GM19193 (cell line): Measurements from ENCODE around the gene ZNF22.

ENCODE experiments used
- POLR2A ChIP-seq: IDR thresholded peaks from 4 replicates; pipeline ENCODE4 v1.6.1; 2011; ENCODE audit not compliant: insufficient read depth, insufficient read length; ENCODE audit errors: extremely low read depth

ZNF22 gene

GRCh38 chr10:45003432-45004000 lies 2.8 kb downstream of the ZNF22 start:
- TF ChIP-seq POLR2A = no peak

DNA sequence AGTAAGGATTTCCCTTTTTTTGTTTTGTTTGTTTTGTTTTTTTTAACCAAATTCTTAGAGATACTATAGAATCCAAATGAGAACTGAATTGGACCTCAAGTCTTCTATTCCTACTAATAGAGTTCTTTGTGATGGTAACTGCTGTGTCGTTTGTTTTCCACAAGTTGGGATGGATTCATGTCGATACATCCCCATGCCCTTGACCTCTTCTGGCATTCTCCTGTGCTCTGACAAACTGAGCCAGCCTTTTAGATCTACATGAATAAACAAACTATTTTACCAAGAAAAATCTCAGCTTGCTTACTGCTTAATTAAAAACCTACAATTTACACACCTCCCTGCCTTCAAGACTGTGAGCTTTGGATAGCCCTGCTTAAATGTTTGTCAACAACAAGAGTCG lies 3.9 kb downstream of the ZNF22 start:
- TF ChIP-seq POLR2A = no peak

DNA sequence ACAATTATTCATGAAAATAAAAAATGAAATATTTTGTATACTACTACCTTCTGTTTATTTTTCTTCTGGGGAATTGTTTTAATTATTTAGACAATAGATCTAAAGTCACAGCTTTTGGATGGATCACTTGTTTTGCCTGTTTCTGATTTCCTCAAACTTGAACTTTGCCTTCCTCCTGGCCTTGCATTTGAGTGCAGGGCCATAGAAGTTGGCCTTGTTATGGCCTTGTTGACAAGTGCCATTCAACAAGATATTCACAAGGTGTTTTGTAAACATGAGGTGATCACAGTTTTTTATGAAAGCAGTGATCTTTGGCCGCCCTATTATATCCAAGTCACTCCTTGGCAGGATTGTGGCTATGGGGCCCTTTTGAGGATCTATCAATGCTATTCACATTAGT lies 4.6 kb downstream of the ZNF22 start:
- no peak for TF ChIP-seq POLR2A

DNA sequence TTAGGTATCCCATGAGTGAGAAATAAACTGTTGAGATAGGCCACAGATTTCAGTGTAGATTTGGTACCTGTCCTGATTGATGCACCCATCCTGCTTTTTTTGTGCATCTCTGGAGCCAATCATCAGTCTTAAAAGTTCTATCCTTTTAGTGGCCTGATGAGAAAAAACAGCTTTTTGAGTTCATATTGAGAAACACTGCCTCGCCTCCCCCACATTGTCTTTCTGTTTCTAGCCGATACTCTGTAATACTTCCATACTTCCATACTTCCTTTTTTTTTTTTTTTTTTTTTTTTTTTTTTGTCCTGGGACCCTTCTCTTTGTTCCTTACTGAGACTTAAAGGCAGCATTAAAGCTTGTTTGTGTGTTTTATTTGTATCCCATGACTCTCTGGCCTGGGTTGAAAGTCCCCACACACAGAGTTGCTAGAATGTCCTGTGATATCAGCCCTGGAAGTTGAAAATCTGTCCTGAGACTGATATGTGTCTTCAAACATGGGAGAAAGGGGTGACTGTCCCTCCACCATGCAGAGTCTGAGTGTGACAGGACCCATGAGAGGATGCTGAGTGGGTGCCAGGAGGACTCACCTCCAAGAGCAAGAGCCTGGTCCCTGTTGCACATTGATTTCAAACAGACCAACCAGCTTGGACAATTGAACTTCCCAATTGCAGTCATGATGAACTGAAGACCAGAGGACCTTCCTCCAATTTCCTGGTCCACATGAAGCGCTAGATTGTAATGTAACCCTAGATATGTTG lies 5.7 kb downstream of the ZNF22 start:
- no peak for TF ChIP-seq POLR2A

- no peak for TF ChIP-seq POLR2A
Measured at GRCh38 chr10:45008524-45009161, 7.9 kb downstream of the ZNF22 start.

DNA sequence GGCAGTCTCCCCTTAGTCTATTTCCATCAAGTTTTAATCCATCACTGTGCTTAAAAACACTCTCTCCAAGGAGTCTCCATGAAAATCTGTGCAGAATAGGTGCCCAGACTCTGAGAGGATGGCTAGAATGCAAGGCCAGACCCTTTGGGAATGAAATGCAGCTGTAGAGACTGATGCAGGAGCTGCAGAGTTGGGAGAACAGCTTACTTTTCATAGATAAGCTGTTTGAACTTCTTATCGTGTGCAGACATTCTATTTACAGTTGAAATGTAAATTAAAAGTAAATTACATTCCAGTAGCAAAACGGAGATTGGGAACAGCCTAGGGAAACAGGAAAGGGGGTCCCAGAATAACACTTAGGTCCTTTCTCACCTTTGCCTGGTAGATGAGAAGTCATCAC lies 14.9 kb downstream of the ZNF22 start:
- no peak for TF ChIP-seq POLR2A

DNA sequence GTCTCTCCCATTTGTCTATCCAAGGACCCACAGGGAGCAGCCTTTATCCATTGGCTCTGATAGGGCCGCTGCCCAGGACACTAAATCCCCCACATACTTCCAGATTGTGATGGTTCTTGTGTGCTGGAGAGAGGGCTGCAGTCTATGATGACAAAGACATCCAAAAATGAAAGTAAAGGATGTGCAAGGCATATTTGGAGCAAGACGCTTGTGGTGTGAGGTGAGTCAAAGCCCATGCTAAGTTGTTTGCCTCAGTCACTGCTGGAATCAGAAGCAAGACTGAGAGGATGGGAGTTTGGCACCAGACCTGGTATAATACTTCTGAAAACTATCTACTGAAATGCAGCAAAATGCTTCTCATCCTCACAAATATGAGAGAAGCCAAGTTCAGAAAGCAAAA lies 22.7 kb downstream of the ZNF22 start:
- no peak for TF ChIP-seq POLR2A

DNA sequence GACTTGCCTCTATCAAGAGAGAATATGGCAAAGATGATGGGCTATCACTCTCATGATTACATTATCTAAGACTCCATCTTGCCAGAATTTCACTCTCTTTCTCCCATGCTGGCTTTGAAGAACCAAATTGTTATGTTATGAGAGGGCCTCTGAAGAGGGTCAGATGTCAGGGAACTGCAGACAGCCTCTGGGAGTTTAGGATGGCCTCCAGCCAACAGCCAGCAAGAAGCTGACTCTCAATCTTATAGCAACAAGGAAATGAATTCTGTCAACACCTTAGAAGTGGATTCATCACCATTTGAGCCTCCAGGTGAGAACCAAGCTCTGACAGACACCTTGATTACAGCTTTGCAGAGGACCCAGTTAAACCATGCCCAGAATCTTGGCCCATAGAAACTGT lies 33.6 kb downstream of the ZNF22 start:
- TF ChIP-seq POLR2A = no peak

DNA sequence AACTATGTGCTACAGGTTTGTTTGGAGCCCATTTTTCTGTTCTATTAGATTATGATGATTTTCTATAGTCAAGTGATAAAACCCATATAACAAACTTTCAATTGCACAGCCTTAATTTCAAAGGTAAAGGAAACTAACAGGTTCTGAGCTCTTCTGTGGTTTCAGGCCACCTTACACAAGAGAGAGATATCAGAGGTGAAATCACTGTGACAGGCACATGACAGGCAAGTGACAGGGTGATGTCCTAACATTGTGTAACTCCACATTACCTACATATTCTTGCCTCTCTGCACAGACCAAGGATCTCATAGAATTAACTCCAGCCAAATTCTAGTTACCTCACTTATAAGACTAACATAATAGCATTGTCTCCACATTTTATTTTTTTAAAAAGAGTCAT lies 35.0 kb downstream of the ZNF22 start:
- no peak for TF ChIP-seq POLR2A

GRCh38 chr10:45040921-45041542 lies 40.3 kb downstream of the ZNF22 start:
- no peak for TF ChIP-seq POLR2A

GRCh38 chr10:45044290-45044689 lies 43.6 kb downstream of the ZNF22 start:
- no peak for TF ChIP-seq POLR2A

DNA sequence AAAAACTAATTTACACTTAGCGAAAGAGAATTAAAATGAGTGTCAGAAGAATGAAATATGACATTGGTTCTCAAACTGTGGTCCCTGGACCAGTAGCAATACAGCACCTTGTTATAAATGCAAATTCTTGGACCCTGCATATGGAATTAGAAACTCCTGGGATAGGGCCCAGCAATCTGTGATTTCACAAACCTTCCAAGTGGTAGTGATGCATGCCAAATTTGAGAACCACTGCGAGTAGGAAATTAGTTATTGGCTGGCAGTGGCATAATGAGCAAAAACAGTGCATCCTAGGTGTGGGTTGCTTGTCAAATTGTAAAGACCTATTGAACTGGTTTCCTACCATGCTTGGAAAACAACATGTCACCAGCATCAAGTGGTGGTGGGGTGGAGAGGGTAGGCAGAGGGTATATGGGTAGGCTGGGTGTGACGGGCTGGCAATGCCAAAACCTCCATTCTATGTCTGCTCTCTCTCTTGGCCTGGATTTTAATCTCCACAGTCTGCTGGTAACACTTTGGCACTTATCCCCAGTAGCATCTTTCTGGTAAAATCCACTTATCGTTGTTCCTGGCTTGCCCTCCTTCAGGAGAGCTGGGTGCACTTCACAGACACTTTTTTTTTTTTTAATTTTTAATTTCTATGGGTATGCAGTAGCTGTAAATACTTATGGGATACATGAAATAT lies 50.0 kb downstream of the ZNF22 start:
- TF ChIP-seq POLR2A = no peak

GRCh38 chr10:45052700-45053099 lies 52.0 kb downstream of the ZNF22 start:
- no peak for TF ChIP-seq POLR2A

- no peak for TF ChIP-seq POLR2A
Measured at GRCh38 chr10:45053569-45054100, 52.9 kb downstream of the ZNF22 start.
